CD4-positive, alpha-beta T cell treated with Interleukin-21 for 1 hour (primary cell): ENCODE data around the gene NOS1AP.

ENCODE experiments used
- DNase-seq: peaks from one replicate; pipeline ENCODE4 v3.0.0-alpha.2; 2020

Gene NOS1AP

DNA sequence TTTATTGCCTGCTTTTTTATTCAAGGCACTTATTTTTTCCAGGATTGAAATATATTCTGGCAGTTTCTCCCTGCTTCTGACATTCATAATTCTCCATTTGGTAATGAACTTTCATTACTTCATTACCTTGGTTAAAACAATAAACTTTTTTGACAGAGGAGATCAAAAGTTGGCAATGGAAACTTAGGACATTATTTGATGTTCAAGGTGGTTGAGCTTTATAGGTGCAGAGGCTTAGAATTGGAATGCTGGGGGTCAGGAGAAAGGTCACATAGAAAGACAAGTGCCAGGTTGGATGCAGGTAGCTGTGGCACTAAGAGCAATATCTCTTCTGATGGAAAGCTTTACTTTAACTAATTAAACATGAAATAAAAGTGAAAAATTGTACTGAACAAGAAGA is 154.8 kb downstream of the NOS1AP start:
- DNase-seq: no peak

DNA sequence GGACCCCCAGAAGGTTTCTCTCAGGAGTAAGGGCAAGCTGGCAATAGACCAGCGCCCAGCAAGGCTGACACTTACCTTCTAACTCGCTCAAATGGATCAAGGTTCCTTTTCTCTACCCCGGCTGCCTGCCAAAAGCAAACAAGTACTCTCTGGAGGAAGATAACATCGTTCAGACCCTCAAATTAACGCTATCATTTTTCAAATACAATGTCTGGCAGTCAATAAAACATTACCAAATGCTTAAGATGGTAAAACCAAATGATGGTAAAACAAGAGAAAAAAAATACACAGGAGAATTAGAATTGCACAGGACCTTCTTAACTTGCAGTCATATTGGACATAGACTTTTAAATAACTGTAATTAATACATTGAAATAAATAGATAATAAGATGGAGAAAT is 159.1 kb downstream of the NOS1AP start:
- no peak for DNase-seq

DNA sequence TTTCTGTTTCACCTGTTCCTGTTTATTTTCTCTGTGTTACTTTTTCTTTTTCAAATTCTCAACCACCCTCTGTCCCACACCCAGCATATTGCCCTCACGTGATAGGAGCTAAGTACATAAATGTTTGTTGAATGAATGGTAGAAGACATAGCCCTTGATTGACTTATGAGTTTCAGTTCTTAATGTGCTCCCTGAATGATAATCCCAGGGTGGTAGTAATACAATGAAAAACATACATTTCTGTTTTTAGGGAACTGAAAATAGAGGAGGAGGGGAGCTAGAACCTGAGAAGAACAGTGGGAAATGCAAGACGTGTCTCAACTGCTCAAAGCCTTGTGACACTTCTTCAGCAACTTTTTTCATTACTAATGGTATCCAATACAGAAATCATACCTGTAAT is 160.1 kb downstream of the NOS1AP start:
- no peak for DNase-seq

DNA sequence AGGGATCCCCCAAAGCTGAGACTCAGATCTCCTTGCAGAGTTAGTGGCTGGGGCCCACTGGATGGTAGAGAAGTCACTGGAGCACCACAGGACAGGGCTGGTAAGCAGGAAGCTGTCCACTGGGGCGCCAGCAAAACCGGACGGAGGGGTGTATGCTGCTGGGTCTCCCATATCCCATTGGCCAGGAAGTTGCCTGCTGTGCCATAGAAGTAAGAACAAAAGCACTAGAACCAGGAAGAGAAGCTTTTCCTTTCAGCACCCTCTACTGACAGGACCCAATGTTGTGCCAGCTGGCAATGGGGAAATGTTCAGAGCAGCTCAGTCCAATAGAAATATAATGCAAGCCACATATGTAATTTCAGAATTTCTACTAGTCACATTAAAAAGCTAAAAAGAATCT is 160.6 kb downstream of the NOS1AP start:
- no peak for DNase-seq

DNA sequence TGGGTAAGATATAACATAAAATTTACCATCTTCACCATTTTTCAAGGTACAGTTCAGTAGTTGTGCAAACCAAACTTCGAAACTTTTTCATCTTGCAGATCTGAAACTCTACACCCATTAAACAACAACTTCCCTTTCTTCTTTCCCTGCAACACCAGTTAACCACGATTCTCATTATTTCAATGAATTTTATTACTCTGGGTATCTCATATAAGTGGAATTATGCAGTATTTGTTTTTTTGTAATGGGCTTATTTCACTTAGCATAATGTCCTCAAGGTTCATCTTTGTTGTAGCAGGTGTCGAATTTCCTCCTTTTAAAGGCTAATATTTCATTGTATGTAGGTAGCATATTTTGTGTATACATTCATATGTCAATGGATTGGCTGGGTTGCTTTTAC is 161.0 kb downstream of the NOS1AP start:
- no peak for DNase-seq

DNA sequence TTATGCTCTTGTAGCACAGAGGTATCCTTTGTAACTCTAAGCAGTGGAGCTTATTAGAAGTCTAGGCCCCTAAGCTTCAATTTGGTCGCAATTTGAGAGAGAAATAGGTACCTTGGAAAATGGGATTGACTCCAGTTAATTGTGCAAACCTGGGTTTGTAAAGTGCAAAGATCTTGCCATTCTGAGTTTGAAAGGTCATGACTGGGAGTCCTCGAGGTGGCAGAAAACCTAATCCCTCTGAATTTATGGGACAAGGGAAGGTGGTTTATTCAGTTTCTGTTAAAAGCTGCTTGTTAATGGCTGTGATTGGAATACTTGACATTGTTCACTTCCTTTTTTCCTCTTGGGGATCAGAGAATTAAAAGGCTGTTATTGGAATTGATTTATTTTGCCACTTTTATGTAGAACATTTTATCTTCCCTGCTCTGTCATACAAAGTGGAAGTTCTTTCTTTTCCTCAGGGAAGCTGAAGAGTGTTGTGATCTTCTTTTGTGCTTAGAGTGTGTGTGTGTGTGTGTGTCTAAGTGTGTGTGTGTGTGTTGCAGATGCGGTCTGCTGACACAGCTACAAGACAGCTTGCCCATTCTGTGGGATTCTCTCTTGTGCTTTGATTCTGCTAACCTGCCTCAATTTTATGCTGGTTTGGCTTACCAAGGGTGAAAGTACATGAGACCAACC is 162.7 kb downstream of the NOS1AP start:
- DNase-seq: no peak

DNA sequence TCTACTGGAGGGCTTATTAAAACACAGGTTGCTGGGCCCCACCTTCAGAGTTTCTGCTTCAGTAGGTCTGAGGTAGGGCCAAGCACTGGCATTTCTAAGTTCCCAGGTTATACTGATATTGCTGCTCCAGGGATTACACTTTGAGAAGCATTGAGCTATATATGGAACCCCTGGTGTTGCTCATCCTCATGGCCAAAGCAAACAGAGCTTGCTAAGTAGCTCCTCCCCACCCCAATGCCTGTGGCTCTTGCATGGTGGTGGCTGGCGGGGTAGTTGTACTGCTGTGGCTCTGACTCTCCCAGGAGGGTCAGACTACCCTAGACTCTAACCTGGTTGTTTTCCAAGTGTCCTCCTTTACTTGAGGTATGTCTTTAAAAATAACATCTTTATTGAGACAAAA is 163.6 kb downstream of the NOS1AP start:
- DNase-seq: no peak

DNA sequence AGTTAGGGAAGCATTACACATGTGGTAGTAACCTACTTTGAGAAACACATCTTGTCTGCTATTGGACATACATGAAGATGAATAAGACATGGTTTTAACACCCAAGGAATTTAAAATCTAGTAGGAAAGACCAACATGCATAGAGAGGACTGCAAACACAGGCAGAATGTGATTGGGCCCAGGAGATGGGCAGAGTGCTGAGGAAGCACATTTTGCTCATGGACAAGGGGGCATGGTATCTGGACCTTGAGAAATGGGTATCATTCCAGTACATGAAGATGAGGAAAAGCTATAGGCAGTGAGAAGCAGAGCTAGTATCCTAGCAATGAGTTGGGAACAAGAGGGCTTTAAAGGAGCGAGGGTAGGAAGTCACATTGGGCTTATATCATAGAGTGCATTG is 164.4 kb downstream of the NOS1AP start:
- DNase-seq: no peak

DNA sequence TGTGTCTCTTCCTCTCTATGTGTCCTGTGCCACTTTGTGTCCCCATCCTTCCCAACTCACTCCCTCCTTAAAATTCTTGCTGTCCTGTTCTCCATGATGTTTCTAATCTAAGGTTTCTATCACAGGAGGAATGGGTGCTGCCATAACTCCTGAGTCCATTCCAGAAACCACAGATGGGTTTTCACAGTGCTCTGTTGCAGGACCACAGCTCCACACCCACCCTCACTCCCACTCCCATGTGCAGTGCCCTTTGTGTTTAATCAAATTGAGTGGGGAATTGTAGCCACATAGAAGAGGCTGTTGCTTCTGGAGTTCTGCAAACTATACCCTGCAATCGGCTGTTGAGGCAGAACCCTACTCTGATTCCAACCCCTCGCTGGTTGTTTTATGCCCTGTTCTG is 165.1 kb downstream of the NOS1AP start:
- no peak for DNase-seq

DNA sequence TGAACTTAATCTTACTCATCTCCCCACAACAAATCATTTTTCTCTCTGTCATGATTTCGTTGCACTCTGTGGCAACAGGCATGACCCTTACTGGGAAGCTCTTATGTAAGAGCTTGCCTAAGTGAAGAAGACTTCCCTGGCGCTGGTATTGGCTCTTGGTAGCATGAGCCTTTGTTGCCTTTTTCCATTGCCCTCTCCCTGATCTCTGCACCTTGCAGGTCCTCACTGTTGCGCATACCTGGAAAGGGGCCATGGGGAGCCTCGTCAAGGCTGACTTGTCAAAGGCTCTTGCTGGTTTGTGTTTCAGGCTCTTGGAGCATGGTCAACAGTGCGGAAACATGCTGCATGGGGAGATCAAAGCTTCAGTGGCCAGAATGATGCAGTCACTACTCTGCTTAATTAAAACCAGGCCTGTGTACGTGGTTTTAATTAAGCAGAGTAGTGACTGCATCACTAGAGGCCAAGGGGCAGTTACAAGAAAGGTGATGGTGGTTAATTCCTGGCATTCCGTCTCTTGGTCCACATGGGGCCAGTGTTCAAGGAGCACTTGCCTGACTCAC is 165.8 kb downstream of the NOS1AP start:
- DNase-seq: no peak

DNA sequence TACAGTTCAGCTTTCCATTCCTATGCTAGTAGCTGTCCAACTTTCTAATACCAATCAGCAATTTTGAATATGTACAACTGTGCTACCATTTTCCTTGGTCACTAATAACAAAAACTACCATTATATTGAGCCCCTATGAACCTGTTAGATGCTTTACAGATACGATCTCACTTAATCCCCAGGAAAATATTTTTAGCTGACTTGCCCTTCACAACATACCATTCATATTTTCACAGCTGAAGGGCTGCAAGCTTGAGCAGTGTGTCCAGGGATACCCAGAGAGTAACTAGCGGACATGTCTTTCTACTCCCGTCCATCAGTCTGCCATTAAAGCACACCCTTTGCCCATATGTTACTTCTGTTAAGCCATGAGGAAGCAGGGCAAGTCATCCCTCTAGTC is 166.7 kb downstream of the NOS1AP start:
- DNase-seq: no peak

DNA sequence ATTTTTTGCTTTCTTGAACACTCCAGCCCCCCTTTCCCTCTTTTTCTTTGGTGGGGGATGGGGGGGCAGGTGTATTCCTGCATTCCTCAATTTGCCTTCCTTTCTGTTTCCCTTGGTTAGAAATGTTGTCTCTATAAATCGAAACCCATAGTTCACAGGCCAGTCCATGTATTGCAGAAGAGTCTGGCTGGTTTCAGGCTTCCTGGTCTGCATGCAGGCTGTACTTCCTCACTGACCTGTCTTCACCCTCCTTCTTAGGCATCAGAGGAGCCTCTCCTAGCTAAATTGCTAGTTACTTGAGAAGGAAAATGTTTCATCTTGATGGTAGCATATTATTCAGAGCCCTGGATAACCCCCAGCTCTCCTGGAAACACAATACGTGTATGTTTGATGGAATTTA is 167.1 kb downstream of the NOS1AP start:
- DNase-seq: no peak

DNA sequence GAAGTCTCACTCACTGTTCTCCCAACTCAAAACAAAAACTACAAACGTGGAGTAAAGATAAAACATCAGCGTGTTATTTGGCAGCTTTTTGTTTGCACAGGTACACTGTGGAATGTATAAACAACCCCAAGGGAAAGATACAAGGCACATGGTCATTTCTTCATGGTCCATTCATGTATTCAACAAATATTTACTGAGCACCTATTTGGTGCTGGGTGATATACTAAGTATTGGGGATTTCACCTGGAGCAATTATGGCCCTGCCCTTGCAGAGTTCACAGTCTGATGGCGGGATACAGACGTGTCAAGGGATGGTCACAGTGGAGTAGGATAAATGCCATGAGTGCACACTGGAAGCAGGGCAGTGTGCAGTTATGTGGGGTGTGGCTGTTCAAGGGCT is 171.1 kb downstream of the NOS1AP start:
- DNase-seq: no peak

DNA sequence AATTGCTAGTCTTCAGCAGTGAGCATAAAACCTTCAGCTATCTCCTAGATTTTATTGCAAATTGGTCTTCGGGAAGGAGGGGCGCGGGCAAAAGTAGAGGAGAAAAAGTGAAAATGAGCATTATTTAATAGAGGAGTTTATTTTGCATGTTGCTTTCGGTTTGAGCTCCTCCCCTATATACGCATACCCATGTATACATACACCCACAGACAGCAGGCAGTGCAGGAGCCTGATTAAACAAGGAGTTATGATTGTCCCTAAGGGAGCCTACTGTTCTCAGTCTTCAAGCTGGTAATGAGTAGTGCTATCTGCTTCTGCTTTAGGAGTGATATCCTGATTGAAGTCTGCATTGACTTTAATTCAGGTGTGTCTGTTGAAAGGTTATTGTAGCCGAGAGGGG is 173.3 kb downstream of the NOS1AP start:
- no peak for DNase-seq

DNA sequence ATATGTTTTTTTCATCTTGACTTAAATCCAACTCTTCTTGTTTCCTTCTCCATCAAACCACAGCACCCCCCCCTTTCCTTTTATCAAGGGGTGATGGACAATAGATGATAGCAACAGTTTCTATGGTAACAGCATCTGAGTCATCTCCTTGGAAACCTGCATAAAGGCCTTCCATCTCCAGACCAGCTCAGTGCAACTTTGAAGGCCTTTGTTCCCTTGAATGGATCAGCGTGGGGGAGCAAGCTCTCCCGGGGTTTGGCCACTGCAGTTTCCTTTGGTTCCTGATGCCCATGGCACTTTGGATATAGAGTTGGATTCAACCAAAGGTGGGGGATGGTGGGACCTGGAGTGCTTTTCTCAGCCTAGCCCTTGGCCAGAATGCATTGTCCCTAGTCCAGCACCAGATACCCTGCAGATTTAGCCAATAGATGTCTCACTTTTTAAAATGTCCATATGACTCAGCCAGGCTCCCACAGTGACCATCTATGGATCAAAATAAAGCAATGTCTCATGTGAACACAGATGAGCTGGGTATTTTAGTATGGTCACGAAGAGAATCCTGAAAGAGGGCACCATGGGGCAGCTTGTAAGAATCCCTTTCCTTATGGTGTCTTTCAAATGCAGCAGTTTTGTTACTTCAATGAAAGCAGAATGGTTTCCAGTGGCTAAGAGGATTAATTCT is 179.5 kb downstream of the NOS1AP start:
- DNase-seq: no peak

DNA sequence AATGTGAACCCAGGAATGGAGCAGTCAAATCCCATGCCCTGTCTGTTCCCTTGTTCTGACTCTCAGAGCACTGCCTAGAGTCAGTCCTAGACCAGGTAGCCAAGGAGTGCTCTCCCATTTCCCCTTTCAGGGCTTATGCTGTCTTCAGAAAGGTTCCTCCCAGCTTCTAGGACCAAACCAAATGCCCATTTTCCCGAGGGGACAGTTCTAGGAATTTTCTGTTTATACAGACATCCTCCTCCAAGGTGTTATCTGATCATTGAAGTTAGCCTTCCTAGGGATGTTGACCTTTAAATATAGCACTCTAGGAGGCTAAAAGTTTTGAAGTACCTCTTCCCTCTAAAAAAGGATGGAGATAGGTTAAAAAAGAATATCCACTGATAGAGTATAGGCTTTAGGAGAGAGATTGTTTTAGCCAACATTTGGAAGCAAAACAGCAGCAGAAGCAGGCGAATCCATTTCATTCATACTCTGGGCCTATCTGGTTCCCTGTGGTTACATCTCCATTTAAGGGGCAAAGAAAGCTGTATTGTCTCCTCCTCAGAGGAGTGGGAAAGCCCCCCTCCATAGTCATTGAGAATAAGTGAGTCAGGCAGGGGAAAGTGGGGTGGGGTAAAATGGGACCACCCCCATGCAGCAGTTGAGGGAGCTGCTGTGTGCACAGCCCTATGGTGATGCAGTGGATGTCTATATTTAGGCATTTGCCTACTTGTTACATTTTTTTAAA is 180.7 kb downstream of the NOS1AP start:
- no peak for DNase-seq

DNA sequence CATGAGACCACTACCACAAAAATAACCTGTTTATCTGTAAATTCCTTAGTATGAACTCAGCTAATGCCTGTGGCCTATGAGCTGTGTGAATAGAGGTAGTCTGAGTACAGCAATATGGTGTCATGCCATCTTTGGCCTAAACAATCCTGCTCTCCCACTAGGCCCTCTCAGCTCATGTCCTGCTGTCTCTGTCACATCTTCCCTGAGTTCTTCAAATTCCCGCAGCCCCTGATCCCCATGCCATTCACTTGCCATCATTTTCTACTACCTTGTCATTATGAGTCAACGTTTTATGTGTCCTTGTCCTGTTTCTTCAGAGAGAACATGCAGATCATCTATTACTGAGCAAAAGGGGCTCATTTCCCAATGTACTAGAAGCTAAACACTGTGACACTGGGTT is 181.6 kb downstream of the NOS1AP start:
- DNase-seq: no peak

DNA sequence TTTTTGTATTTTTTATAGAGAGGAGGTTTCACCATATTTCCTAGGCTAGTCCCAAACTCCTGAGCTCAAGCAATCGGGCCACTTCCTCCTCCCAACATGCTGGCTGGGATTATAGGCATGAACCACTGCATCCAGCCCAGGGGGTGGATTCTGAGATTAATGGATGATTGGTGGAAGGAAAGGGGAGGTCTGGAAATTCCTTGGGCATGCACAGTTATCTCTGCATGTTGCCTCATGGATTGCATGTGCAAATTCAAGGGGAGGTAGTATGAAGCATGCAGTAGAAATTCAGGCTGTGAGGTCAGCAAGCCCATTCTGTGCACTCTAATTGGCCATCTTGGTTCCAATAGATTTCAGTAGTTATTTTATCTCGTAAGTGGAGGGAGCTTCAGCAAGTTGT is 182.7 kb downstream of the NOS1AP start:
- DNase-seq: no peak

DNA sequence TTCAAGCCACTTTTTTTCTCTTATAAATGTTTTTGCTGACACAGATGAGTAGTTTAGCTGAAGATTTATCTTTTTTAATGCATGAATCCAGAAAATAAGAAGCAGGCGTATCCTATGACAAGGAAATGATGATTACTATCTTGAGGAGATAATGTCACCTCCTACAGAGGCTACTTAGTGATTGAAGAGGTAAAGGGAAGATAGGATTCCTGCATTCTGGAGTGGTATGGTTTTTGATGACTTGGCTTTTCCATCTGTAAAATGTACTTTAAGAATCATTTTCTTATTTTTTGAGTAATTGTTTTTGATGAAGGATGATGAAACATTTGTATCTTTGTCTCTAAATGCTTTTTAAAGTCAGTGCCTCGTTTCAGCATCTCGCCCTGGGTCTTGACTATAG is 184.3 kb downstream of the NOS1AP start:
- DNase-seq: no peak

DNA sequence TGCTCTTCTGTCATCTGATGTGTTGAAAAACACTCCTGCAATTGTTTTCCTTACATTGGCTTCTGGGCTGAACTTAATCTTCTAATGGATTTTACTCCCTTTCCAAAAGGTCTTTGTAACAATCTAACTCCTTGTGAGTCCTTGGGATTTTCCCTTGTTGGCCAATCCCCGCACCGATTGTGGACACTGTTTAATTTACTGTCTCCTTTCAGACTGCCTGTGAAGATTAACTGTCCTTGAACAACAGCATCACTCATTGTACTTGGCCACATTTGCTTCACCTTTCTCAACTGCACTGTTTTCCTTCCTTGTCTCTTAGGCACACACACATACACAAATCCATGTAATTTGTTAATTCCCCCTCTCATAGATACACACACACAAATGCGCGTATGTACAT is 186.8 kb downstream of the NOS1AP start:
- DNase-seq: no peak

DNA sequence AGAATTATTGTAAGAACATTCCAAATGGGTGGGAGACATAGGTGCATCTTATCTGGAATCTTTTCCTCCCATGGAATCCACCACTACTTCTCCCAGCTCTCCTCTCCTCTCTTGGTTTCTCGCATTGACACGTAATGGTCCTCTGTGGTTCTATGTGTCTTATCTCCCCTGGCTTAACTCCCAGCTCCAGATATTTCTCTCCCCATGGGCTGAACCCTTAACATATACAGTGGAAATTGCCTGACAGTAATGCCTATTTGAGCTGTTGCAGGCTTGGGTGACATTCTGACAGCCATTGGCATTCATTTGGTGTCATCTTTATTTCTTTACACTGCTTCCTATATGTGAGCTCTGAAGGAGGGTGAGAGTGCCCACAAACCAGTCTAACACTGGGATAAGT is 188.9 kb downstream of the NOS1AP start:
- DNase-seq: no peak

DNA sequence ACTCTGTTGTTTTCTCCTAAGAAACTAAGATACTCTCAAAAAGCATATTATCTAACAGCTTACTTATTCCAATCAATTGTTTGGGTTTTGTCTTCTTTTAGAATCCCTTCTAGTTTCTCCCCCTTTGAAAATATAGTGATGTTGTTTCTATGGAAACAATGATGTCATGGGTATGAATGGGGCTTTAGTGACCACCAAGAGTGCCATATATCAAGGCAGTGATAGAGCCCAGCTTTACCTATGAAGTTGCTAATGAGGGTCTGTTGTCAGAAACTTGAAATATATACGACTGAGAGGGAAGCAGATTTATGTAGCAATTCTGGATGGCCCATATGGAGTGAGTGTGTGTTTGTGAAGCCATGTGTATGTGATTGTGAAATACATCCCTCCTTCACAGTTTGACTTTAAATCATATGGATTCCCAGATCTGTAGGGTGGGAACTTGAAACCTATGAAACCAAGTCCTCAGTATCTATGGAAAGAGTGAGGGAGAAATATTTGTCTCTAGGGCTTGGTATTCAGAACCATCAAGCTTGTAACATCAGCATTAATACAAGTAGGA is 190.5 kb downstream of the NOS1AP start:
- no peak for DNase-seq

DNA sequence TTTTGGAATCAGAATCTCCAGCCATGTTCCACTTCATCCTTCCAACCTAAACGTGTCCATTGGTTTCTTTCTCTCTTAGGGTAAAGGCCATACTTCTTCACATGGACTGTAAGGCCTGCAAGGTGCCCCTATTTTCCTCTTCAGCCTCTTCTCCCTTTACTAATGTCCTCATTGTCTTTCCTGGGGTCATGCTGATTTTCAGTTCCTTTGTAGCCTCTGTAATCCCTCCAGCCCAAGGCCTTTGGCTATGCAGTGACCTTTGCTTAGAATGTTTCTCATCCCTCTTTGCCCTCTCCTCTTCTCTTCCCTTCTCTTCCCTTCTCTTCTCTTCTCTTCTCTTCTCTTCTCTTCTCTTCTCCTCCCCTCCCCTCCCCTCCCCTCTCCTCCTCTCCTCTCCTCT is 194.6 kb downstream of the NOS1AP start:
- no peak for DNase-seq

DNA sequence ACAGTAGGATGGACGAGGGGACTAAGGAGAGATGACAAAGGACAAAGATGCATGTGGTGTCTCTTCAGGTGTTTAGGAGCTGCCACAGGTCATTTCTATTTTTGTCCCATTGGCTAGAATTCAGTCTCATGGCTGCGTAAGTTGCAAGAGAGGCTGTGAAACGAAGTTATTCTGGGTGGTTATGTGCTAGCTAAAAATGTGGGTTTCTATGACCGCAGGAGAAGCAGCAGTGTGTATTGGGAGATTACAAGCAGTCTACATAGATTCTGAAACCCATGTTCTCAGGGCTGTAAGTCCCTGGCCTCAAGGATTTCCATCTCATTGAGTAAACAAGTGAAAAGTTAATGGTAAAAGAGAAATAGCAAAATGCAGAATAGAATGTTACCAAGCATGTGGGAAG is 196.5 kb downstream of the NOS1AP start:
- no peak for DNase-seq
